ENCODE data around the gene S1PR3.

DNA sequence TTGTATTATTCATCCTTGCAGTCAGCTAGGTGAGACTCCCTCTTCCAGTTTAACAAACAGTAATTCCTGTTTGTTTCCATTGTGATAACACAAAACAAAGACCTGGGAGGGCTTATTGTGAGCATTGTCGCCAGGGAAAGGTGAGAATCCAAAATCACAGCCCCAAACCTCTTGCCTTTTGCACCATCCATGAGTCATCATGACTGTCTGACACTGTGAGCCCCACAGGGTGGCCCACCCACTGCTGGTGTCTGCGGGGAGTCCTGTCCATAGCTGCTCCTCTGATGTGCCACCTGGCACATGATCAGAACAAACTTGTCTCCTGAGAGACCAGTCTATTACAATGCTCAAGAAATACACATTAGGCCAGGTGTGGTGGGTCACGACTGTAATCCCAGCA is 33.7 kb upstream of the S1PR3 start:
- TF ChIP-seq, protein P1, sequence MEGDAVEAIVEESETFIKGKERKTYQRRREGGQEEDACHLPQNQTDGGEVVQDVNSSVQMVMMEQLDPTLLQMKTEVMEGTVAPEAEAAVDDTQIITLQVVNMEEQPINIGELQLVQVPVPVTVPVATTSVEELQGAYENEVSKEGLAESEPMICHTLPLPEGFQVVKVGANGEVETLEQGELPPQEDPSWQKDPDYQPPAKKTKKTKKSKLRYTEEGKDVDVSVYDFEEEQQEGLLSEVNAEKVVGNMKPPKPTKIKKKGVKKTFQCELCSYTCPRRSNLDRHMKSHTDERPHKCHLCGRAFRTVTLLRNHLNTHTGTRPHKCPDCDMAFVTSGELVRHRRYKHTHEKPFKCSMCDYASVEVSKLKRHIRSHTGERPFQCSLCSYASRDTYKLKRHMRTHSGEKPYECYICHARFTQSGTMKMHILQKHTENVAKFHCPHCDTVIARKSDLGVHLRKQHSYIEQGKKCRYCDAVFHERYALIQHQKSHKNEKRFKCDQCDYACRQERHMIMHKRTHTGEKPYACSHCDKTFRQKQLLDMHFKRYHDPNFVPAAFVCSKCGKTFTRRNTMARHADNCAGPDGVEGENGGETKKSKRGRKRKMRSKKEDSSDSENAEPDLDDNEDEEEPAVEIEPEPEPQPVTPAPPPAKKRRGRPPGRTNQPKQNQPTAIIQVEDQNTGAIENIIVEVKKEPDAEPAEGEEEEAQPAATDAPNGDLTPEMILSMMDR (IDR thresholded peaks at IDR 0.05), result no peak
- no peak for TF ChIP-seq ZFX (IDR thresholded peaks at IDR 0.05; ENCODE audit: borderline replicate concordance)

Measured in 22Rv1 (cell line).